CD4-positive, alpha-beta T cell (primary cell): ENCODE results near the gene TMEM127. TPM values are rescaled to one million over a fixed set of nuclear protein-coding genes. Genes with fewer than 3 reads are reported as not detected.
A peak's percentile ranks its signal among the peaks of the same experiment; 100 is the strongest.

Experiments
- ATAC-seq: fragments of 200-7000 bp; cut with Tn5 transposase; one replicate; pipeline ENCODE4 v1.10.0; 2022; ENCODE audit warnings: mild to moderate bottlenecking; ENCODE audit not compliant: poor library complexity
- CTCF ChIA-PET: fragments of 350-600 bp; sonication (Branson Sonifier 250); formaldehyde crosslinking; loops from one replicate; lab custom pipeline; 2021; ENCODE audit warnings: antibody characterized with exemption, inconsistent platforms; lab: Charles Lee
- POLR2A ChIA-PET: fragments of 350-600 bp; sonication (Branson Sonifier 250); formaldehyde crosslinking; loops from one replicate; lab custom pipeline; 2021; ENCODE audit warnings: antibody characterized with exemption, inconsistent platforms; lab: Charles Lee
- DNase-seq, 14 experiments: peaks; one replicate each; pipeline ENCODE4 v3.0.0-alpha.2; 2013 to 2020; ENCODE audit warnings: mixed read lengths in 2 of 14
- H3K27ac ChIP-seq, 2 donors: one replicate each; pipeline versions ENCODE4 v1.5.1 to v1.7.0; 2013; ENCODE audit warnings: low read length in 2 of 2, low read depth in 1 of 2, mild to moderate bottlenecking in 1 of 2
- H3K27me3 ChIP-seq, 2 experiments: 1 replicate in 1 of 2; 2 replicates in 1 of 2; pipeline versions ENCODE4 v1.6.1 to v1.7.0; 2013; ENCODE audit warnings: low read length in 2 of 2, control low read depth in 1 of 2, mild to moderate bottlenecking in 1 of 2, moderate library complexity in 1 of 2; ENCODE audit not compliant: insufficient read depth in 2 of 2, control insufficient read depth in 1 of 2
- H3K36me3 ChIP-seq: one replicate; pipeline ENCODE4 v1.6.1; 2013; ENCODE audit warnings: low read length, control low read depth; ENCODE audit not compliant: insufficient read depth
- H3K4me1 ChIP-seq: one replicate; pipeline ENCODE4 v1.6.1; 2013; ENCODE audit warnings: low read length, control low read depth; ENCODE audit not compliant: insufficient read depth
- H3K4me3 ChIP-seq: one replicate; pipeline ENCODE4 v1.5.1; 2013; ENCODE audit warnings: mild to moderate bottlenecking, low read length, moderate library complexity
- H3K9me3 ChIP-seq, 2 experiments: 1 replicate in 1 of 2; 2 replicates in 1 of 2; pipeline versions ENCODE4 v1.6.1 to v1.7.0; 2013; ENCODE audit warnings: low read length in 2 of 2, mild to moderate bottlenecking in 2 of 2, control low read depth in 1 of 2, moderate library complexity in 1 of 2; ENCODE audit not compliant: control insufficient read depth in 1 of 2, insufficient read depth in 1 of 2
- H3K27ac Mint-ChIP-seq: one replicate; pipeline ENCODE4 v1.8.0; 2020; ENCODE audit warnings: mixed read lengths
- H3K27me3 Mint-ChIP-seq: one replicate; pipeline ENCODE4 v1.8.0; 2021; ENCODE audit warnings: mixed read lengths
- H3K36me3 Mint-ChIP-seq: one replicate; pipeline ENCODE4 v1.8.0; 2021; ENCODE audit warnings: low read depth, mixed read lengths
- H3K4me1 Mint-ChIP-seq: one replicate; pipeline ENCODE4 v1.8.0; 2021; ENCODE audit warnings: low read depth, mixed read lengths
- H3K4me3 Mint-ChIP-seq: one replicate; pipeline ENCODE4 v1.8.0; 2020; ENCODE audit warnings: mild to moderate bottlenecking, mixed read lengths
- H3K9me3 Mint-ChIP-seq: one replicate; pipeline ENCODE4 v1.8.0; 2020; ENCODE audit warnings: mixed read lengths
- intact Hi-C, 2 experiments: fragments of 100-400 bp; cut with DNase I in 1 of 2; cut with micrococcal nuclease in 1 of 2; formaldehyde crosslinking; loops; one replicate each; pipeline versions ENCODE4 v1.15.1 to v1.9.0; 2023 to 2025; cut with DNase I, micrococcal nuclease
- total RNA-seq, 174 experiments: library from RNA in 2 of 174; stranded (reverse) in 2 of 174; gene quantifications; one replicate each; pipeline ENCODE4 v1.2.3 and lab custom pipeline; 2021 to 2026
- TF ChIP-seq, protein P1 (sequence below): fragments of 200-600 bp; IDR thresholded peaks from one replicate; pipeline ENCODE4 v1.8.0; 2022; ENCODE audit warnings: antibody characterized with exemption, mild to moderate bottlenecking

Gene TMEM127
- total RNA-seq, 2 experiments from 2014 or later, result 34.2 to 36.0 TPM

DNA sequence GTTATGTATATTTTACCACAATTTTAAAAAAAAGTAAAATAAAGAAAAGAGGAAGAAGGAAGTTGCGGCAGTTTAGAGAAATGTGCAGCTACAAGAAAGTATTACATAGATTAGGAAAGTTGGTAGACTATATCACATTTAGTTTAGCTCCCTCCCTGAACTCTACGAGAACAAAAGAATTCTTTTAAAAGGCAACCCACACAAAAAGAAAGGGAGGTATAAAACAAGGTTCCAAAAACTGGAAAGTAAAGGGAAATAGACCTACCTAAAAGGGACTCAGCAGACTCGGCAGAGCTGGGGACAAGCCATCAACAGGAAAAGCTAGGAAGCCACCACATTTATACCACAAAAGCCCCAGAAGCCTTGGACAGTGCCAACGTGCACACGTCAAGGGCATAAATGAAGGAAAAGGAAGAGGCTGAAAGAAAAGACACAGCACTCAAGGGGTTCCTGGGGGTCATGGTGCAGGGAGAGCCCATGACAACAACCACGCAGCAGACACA is 9.1 kb downstream of the TMEM127 start:
- Mint-ChIP-seq H3K27me3 (no peaks in the 10 kb centered on the region), H3K27ac (peak overlapping the region; percentile 81), H3K4me1 (peaks cover 66% of the 10 kb centered on the region), H3K9me3 (no peaks in the 10 kb centered on the region), H3K36me3 (peaks cover 90% of the 10 kb centered on the region), H3K4me3 (peak overlapping the region; percentile 74)
- intact Hi-C loops, result no loop called here
- DNase-seq, result no peak
- Histone ChIP-seq H3K4me3 (peak overlapping the region; percentile 8), H3K4me1 (peaks cover 55% of the 10 kb centered on the region), H3K27me3 (no peaks in the 10 kb centered on the region), H3K36me3 (peaks cover 71% of the 10 kb centered on the region), H3K27ac (peak overlapping the region; percentile 3 to 51), H3K9me3 (no peaks in the 10 kb centered on the region)
- ChIA-PET CTCF (no interaction called here), POLR2A (interaction anchor here (1.0 to 2.0 kb wide), 4 partner anchors 8 to 48 kb away, joined by 3 to 11 read pairs (median 6); partner anchors contain the start of gene STARD7)
- TF ChIP-seq, protein P1, sequence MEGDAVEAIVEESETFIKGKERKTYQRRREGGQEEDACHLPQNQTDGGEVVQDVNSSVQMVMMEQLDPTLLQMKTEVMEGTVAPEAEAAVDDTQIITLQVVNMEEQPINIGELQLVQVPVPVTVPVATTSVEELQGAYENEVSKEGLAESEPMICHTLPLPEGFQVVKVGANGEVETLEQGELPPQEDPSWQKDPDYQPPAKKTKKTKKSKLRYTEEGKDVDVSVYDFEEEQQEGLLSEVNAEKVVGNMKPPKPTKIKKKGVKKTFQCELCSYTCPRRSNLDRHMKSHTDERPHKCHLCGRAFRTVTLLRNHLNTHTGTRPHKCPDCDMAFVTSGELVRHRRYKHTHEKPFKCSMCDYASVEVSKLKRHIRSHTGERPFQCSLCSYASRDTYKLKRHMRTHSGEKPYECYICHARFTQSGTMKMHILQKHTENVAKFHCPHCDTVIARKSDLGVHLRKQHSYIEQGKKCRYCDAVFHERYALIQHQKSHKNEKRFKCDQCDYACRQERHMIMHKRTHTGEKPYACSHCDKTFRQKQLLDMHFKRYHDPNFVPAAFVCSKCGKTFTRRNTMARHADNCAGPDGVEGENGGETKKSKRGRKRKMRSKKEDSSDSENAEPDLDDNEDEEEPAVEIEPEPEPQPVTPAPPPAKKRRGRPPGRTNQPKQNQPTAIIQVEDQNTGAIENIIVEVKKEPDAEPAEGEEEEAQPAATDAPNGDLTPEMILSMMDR, result no peak
- peak; percentile 50 for ATAC-seq

DNA sequence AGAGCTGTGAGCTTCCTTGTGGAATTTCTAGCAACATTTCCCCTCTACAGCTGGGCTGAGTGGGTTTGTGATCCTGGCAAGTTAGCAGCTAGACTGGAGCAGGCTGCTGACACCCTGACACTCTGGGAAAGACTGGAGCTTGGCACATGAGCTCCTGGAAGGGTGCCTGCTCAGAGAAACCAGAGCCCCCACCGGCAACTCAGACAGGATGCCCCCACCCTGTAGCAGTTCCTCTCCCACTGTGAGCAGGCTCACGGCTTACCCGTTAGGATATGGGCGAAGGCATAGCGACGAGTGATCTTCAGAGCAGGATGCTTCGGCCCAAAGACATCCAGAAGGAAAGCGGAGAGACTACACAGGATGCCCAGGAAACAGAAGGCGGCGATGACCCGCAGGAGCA is 11.2 kb downstream of the TMEM127 start:
- H3K27ac Mint-ChIP-seq, result peak overlapping the region; percentile 70
- no peaks in the 10 kb centered on the region for H3K27me3 Mint-ChIP-seq
- H3K27me3 ChIP-seq, result no peaks in the 10 kb centered on the region
- peaks cover 81% of the 10 kb centered on the region for H3K36me3 Mint-ChIP-seq
- no peak overlapping the region for H3K4me3 ChIP-seq
- no peak overlapping the region for H3K4me3 Mint-ChIP-seq
- no peaks in the 10 kb centered on the region for H3K9me3 ChIP-seq
- peaks cover 61% of the 10 kb centered on the region for H3K36me3 ChIP-seq
- TF ChIP-seq, protein P1, result no peak
- no peak for DNase-seq
- H3K27ac ChIP-seq, result no peak overlapping the region
- ATAC-seq, result no peak
- H3K9me3 Mint-ChIP-seq, result no peaks in the 10 kb centered on the region
- H3K4me1 ChIP-seq, result peaks cover 35% of the 10 kb centered on the region
- intact Hi-C loops, result no loop called here
- H3K4me1 Mint-ChIP-seq, result peaks cover 53% of the 10 kb centered on the region
- CTCF ChIA-PET, result no interaction called here
- POLR2A ChIA-PET, result interaction anchor here (1.0 kb wide), 1 partner anchor 47 kb away, joined by 3 read pairs; no protein-coding TSS in a partner anchor

DNA sequence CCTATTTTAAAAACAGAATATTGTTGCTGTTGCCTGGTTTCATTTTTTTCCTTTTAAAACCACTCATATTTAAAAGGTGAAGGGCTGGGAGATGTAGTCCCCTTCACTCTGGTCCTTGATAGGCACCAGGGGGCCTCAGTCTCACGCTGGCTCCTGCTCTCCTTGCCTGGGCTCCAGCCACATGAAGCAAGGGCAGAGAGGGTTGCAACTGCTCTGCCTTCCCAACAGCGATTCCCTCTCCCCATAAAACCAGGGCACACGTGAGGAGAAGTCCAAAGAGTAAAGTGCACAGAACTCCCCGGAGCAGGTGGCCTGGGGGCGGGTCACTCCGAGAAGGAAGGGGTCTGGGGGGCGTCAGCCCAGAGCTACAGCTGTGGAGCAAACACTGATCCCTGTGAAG is 12.8 kb downstream of the TMEM127 start:
- DNase-seq, result no peak
- ATAC-seq, result no peak
- no peaks in the 10 kb centered on the region for H3K27me3 ChIP-seq
- H3K36me3 Mint-ChIP-seq, result peaks cover 65% of the 10 kb centered on the region
- peak overlapping the region; percentile 42 for H3K27ac Mint-ChIP-seq
- peaks cover 19% of the 10 kb centered on the region for H3K4me1 ChIP-seq
- H3K4me3 Mint-ChIP-seq, result no peak overlapping the region
- H3K36me3 ChIP-seq, result peaks cover 48% of the 10 kb centered on the region
- H3K9me3 ChIP-seq, result no peaks in the 10 kb centered on the region
- ChIA-PET CTCF (no interaction called here), POLR2A (no interaction called here)
- no peak overlapping the region for H3K4me3 ChIP-seq
- no peaks in the 10 kb centered on the region for H3K27me3 Mint-ChIP-seq
- peaks cover 38% of the 10 kb centered on the region for H3K4me1 Mint-ChIP-seq
- intact Hi-C loops, result no loop called here
- no peaks in the 10 kb centered on the region for H3K9me3 Mint-ChIP-seq
- TF ChIP-seq, protein P1, result no peak
- no peak overlapping the region for H3K27ac ChIP-seq
